Measurements from ENCODE around the gene POLD2. TPM values are rescaled to one million over a fixed set of nuclear protein-coding genes. Genes with fewer than 3 reads are reported as not detected.

The POLD2 gene
- total RNA-seq, 1 donor from 2014 or later = 78.0 TPM

- no peak overlapping the region for H3K4me3 ChIP-seq
- H3K27ac ChIP-seq (replicated peaks) = no peak overlapping the region
- H3K4me1 ChIP-seq = peaks cover 2% of the 10 kb centered on the region
- no peaks in the 10 kb centered on the region for H3K27me3 ChIP-seq (ENCODE audit: low read depth)
- intact Hi-C loops (cut with micrococcal nuclease) = no loop called here
- H3K36me3 ChIP-seq = no peaks in the 10 kb centered on the region
- no peak for DNase-seq
- TF ChIP-seq CTCF (IDR thresholded peaks at IDR 0.05; ENCODE audit: borderline replicate concordance) = no peak
- H3K9me3 ChIP-seq (replicated peaks) = no peaks in the 10 kb centered on the region
Measured at GRCh38 chr7:44094365-44094764, 29.0 kb downstream of the POLD2 start.

- H3K36me3 ChIP-seq = no peaks in the 10 kb centered on the region
- H3K27me3 ChIP-seq (ENCODE audit: low read depth) = no peaks in the 10 kb centered on the region
- TF ChIP-seq CTCF (IDR thresholded peaks at IDR 0.05; ENCODE audit: borderline replicate concordance) = no peak
- H3K27ac ChIP-seq (replicated peaks) = no peak overlapping the region
- no peak for DNase-seq
- no peak overlapping the region for H3K4me3 ChIP-seq
- H3K4me1 ChIP-seq = peaks cover 5% of the 10 kb centered on the region
- intact Hi-C loops (cut with micrococcal nuclease) = no loop called here
- no peaks in the 10 kb centered on the region for H3K9me3 ChIP-seq (replicated peaks)
Measured at GRCh38 chr7:44093102-44093641, 30.2 kb downstream of the POLD2 start.

GRCh38 chr7:44087911-44088838 lies 35.2 kb downstream of the POLD2 start:
- H3K4me3 ChIP-seq = no peak overlapping the region
- intact Hi-C loops (cut with micrococcal nuclease) = no loop called here

GRCh38 chr7:44086627-44087026 lies 36.7 kb downstream of the POLD2 start:
- peak overlapping the region; percentile 84 for H3K27ac ChIP-seq (replicated peaks)
- TF ChIP-seq CTCF (IDR thresholded peaks at IDR 0.05; ENCODE audit: borderline replicate concordance) = no peak
- no peak for DNase-seq
- H3K9me3 ChIP-seq (replicated peaks) = no peaks in the 10 kb centered on the region
- H3K4me1 ChIP-seq = peaks cover 24% of the 10 kb centered on the region
- H3K36me3 ChIP-seq = no peaks in the 10 kb centered on the region
- intact Hi-C loops (cut with micrococcal nuclease) = no loop called here
- H3K27me3 ChIP-seq (ENCODE audit: low read depth) = no peaks in the 10 kb centered on the region
- H3K4me3 ChIP-seq = no peak overlapping the region

More at GRCh38 chr7:44087911-44088838, 35.2 kb downstream of the POLD2 start:
- DNase-seq = peak; percentile 73
- no peaks in the 10 kb centered on the region for H3K27me3 ChIP-seq (ENCODE audit: low read depth)
- TF ChIP-seq CTCF (IDR thresholded peaks at IDR 0.05; ENCODE audit: borderline replicate concordance) = no peak
- peaks cover 18% of the 10 kb centered on the region for H3K4me1 ChIP-seq
- no peaks in the 10 kb centered on the region for H3K36me3 ChIP-seq
- no peaks in the 10 kb centered on the region for H3K9me3 ChIP-seq (replicated peaks)
- H3K27ac ChIP-seq (replicated peaks) = peak overlapping the region; percentile 84

GRCh38 chr7:44085546-44085945 lies 37.8 kb downstream of the POLD2 start:
- H3K4me1 ChIP-seq = peaks cover 35% of the 10 kb centered on the region
- H3K27me3 ChIP-seq (ENCODE audit: low read depth) = no peaks in the 10 kb centered on the region
- DNase-seq = peak; percentile 10
- H3K4me3 ChIP-seq = no peak overlapping the region
- peaks cover 2% of the 10 kb centered on the region for H3K36me3 ChIP-seq
- intact Hi-C loops (cut with micrococcal nuclease) = no loop called here
- no peak overlapping the region for H3K27ac ChIP-seq (replicated peaks)
- no peak for TF ChIP-seq CTCF (IDR thresholded peaks at IDR 0.05; ENCODE audit: borderline replicate concordance)
- H3K9me3 ChIP-seq (replicated peaks) = no peaks in the 10 kb centered on the region

Data from left ventricle myocardium inferior (tissue), 1 donor.